ENCODE measurements around the gene WIPF3. TPM values are rescaled to one million over a fixed set of nuclear protein-coding genes. Genes with fewer than 3 reads are reported as not detected.

WIPF3 gene, protein sequence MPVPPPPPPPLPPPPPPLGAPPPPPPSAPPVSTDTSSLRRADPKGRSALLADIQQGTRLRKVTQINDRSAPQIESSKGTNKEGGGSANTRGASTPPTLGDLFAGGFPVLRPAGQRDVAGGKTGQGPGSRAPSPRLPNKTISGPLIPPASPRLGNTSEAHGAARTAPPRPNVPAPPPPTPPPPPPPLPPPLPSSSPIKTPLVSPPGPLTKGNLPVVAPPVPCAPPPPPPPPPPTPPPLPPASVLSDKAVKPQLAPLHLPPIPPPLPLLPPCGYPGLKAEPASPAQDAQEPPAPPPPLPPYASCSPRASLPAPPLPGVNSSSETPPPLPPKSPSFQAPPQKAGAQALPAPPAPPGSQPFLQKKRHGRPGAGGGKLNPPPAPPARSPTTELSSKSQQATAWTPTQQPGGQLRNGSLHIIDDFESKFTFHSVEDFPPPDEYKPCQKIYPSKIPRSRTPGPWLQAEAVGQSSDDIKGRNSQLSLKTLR
- total RNA-seq = not detected in 2 replicates

DNA sequence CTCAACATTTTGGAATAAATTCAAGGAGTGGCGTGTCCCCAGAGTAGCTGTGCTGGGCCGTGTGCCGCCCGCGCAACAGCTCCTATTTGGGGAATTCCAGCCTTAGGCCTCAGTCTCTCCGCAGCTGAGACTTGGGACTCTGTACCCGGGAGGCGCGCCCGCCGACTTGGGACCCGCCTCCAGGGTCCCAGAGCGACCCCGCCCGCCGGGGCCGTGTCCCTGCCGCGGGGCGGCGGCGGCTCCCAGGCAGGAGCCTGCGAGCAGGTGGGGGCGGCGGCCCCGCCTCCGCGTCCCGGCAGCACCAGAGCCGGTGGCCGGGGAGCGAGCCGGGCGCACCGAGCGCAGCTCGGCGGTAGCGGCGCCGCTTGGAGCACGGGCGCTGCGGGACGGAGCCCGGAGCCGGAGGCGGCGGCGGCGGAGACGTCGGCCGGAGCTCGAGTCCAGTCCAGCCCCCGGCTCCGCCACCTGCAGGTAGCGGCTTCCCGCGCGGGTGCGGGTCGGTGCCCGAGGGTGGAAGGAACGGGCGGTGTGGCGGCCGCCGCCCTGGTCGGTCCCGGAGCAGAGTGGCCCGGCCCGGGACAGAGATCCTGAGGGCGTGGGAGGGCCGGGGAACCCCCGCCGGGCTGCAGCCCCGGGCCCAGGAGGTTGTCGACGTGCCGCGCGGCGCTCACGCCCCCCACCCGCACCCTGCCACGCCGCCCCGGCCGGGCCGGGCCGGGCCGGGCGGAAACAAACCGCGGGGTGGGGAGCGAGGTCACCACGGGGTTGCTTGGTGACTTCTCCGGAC, at the start of gene WIPF3:
Gene WIPF3, plus strand, starts transcription at position 301 of the 787 bp plus-strand sequence. CDS start 28,217 bp downstream, outside the sequence.

Other genes starting within 250 kb of the WIPF3 start
- 0.16 and 4.5 TPM in 2 replicates for gene PRR15, start 242.7 kb upstream of the WIPF3 start, total RNA-seq
- gene SCRN1, start 183.3 kb downstream of the WIPF3 start, total RNA-seq = 76.3 and 76.5 TPM in 2 replicates
- 19.6 and 25.6 TPM in 2 replicates for gene FKBP14, start 220.2 kb downstream of the WIPF3 start, total RNA-seq
- 7.5 and 9.8 TPM in 2 replicates for gene PLEKHA8, start 221.9 kb downstream of the WIPF3 start, total RNA-seq

All from epithelial cell of alveolus of lung (primary cell).